GM19023 (cell line): ENCODE measurements around the gene ARL11.
"Not testable (repeated sequence)": the region's sequence is repeated elsewhere in the genome, so short reads cannot be mapped to it uniquely, and the experiment has no call there.

ENCODE experiments used
- ATAC-seq: cut with Tn5 transposase; IDR thresholded peaks from one replicate; pipeline ENCODE4 v1.9.1; 2021; ENCODE audit warnings: mild to moderate bottlenecking, moderate library complexity; ENCODE audit not compliant: unreplicated experiment

ARL11 gene

DNA sequence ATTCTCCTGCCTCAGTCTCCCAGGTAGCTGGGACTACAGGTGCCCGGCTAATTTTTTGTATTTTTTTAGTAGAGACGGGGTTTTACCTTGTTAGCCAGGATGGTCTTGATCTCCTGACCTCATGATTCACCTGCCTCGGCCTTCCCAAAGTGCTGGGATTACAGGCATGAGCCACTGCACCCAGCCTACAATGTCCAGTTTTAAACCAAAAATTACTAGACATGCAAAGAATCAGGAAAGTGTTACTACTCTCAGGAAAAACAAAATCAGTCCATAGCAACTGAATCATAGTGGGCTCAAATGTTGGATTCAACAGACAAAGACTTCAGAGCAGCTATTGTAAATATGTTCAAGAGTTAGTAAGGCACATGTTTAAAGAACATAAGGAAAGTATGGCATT lies 16.3 kb upstream of the ARL11 start:
- not testable (repeated sequence) for ATAC-seq

DNA sequence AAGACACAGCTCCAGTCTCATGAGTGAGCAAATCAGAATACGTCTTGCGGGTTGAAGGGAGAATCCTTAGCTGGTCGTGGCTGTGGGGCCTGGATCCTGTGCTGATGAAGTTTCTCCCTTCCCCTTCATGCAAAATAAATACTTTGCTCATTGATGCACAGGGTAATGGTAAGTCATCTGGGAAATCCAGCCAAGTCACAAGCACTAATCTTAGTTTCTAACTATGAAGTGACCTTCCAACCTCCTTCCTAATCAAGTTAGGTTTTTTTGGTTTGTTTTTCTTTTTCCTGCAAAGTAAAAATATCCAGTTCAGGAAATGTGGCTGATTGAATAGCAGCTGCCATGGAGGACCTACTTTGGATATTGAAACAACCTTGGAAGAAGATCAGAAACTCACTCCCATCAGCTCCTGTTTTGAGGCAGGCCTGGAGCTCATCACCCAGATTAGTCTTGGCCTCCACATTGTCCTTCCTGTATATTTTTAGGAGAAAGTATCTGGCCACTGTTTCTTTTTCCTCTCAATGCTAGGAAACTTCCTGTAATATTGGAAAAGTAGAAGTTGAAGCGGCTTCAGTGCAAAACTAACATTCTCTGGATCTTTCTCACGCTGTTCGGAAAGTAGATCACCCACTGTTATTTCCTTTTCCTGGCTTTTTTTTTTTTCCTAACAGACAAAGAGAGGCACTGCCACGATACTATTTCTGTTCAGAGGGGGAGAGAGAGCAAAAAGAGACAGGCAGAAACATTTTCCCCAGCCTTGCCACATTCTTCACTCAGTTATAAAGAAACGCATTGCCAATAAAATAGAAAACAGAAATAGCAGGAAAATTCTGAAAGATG lies 12.3 kb upstream of the ARL11 start:
- no peak for ATAC-seq

DNA sequence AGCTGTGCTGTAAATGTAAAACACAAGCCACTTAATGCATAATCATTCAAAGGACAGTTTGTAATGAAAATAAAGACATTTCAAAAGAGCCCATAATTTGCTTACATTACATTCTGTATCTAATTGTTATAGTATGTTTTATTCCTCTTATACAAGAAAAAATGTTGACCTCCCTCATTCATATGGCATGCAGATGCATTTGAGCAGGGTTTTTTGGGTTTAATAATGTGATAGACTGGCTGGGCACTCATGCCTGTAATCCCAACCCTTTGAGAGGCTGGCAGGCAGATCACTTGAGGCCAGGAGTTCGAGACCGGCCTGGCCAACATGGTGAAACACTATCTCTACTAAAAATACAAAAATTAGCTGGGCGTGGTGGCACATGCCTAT lies 11.6 kb upstream of the ARL11 start:
- ATAC-seq: no peak

DNA sequence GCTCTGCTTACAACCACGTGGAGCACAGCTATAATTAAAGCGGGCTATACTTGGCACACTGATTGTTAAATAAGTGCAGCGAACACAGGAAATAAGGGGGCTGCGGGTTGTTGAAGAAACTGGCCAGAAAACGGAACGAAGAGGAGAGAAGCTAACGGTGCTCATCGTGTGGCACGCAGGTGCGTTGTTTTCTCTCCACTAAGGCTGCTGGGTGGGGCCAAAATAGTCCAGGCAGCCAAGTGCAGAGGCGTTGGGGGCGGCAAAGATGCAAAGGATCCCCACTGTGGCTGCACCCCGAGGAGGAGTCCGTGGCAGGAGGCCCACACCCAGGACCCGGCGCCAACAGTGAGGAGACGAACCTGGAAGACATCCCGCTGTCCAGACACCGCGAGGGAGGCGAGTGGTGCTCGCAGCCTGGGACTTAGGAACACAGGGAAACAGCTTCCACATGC lies 8.1 kb upstream of the ARL11 start:
- ATAC-seq: peak; percentile 91

DNA sequence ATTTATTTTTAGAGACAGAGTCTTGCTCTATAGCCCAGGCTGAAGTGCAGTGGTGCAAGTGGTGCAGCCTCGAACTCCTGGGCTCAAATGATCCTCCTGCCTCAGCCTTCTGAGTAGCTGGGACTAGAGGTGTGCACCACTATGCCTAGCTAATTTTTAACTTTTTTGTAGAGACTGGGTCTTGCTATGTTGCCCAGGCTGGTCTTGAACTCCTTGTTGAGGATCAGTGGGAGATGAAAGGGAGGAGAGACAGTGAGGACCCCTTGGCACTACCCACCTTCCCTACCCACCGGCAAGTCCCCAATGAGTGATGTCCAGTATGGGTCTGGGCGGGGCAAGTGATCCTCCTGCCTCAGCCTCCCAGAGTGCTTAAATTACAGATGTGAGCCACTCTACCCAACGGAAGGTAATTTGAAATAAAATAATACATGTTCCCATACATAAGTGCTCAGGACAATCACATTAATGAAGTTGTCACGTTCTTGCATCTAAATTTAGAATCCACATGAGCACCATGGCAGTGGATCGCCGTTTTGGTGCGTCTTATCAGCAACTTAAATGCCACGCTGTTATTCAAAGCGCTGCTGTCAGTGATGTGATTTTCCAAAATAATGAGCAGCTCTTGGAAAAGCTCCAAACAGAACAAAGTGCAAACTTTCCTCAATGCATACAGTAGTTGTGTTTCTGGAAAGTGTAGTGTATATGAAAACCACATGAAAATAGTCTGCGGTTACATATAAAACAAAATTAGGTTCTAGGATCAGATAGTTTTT lies 5.9 kb upstream of the ARL11 start:
- no peak for ATAC-seq

DNA sequence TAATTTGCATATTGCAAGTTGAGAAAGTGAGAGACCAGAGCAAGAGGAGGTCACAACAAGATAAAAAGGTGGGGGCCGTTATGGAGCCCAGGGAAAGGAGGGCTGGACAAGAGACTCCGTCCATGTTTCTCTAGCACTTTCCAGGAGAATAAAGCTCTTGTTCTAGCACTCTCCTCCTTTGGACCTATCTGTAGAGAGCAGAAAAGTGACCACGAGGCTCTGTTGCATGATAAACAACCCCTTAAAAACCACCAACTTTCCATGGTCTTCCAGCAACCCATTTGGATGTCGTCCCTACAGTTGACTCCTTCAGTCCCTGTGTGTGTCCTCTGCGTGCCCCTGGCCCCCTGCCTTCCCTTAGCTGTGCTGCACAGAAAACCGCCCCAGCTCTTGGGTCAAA lies 4.1 kb upstream of the ARL11 start:
- no peak for ATAC-seq

DNA sequence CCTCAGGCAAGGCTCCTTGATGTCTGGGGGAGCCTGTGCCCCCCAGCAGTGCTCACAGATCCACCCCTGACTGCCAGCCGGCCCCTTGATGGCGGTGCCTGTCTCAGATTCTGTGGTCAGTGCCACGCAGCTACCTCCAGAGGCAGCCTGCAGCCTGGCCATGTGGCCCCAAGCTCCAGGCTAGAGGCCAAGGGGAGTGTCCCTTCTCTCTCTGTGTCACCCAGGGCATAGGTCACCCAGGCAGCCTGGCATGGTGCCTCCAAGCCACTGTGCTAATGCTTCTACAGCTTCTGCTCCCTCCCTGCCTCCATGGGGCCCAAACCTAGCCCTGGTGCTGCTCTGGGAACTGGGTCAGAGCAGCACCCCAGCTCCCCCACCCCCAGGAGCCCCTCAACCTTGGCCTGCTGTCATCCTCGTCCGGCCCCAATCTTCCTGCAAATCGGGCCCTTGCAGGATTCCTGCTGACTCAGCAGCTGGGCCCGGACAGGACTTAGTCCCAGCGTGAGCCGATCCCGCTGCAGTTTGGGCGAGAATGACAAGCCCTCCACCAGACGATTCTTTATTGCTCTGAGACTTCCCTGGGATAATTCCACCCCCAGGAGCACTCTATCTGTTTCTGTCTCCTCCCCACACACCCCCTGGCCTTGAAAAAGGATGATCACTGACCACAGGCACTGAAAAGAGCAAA lies 2.8 kb upstream of the ARL11 start:
- no peak for ATAC-seq

DNA sequence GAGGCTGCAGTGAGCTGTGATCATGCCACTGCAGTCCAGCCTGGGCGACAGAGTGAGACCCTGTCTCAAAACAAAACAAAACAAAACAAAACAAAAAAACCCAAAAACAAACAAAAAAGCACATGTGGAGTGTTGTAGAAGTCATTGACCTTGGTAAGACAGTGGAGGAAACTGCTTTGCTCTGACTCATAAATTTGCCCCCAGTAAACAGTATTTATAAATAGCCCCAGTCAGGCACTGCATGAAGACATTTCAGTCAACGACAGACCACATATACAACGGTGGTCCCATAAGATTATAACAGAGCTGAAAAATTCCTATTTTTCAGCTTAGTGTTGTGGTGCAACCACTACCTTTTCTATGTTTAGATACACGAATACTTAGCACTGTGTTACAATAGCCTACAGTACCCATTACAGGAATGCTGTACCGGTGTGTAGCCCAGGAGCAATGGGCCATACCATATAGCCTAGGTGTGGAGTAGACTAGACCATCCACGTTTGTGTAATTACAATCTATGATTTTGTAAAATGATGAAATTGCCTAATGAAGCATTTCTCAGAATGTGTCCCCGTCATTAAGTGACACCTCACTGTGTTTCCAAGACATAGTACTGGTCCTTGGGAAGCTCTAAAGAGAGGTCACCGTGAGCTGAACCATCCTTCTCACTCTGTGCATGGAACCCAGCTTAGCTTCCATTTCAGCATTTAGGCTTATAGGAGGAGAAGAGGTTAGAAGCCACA lies 1.1 kb downstream of the ARL11 start:
- ATAC-seq: no peak

DNA sequence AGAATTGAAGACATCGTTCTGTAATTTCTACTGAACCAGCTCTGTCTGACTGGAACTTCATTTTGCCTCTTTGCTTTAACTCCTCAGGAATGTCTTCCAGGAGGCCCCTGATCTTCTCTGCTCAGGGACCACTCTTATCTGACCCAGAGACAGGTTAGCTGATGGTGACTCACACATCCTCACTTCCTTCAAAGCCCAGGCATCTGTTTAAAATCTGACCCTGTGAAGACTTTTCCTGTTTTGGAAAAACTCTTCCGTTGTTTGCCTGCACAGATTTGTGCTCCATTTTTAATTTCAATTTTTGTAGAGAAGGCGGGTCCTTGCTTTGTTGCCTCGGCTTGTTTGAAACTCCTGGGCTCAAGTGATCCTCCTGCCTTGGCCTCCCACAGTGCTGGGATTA lies 1.6 kb downstream of the ARL11 start:
- ATAC-seq: no peak

DNA sequence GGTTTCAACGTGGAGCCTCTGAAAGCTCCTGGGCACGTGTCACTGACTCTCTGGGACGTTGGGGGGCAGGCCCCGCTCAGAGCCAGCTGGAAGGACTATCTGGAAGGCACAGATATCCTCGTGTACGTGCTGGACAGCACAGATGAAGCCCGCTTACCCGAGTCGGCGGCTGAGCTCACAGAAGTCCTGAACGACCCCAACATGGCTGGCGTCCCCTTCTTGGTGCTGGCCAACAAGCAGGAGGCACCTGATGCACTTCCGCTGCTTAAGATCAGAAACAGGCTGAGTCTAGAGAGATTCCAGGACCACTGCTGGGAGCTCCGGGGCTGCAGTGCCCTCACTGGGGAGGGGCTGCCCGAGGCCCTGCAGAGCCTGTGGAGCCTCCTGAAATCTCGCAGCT lies 2.3 kb downstream of the ARL11 start:
- ATAC-seq: no peak

DNA sequence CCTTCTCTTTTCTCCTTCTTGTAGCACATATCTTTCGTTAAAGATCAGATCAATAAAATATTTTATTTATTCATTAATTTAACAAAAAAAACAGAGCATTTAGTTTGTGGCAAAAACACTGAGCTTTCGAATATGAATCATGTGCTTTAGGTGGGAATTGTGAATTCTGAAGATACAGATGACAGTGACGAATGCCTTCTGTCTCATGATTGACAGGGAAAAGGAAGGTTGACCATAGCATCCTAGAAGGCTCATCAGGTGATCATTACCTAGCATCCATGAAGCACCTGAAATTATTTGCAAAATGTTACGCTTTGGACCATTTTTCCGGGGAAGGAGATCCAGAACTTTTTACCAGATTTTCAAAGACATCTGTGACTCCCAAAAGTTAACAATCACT lies 3.8 kb downstream of the ARL11 start:
- no peak for ATAC-seq

DNA sequence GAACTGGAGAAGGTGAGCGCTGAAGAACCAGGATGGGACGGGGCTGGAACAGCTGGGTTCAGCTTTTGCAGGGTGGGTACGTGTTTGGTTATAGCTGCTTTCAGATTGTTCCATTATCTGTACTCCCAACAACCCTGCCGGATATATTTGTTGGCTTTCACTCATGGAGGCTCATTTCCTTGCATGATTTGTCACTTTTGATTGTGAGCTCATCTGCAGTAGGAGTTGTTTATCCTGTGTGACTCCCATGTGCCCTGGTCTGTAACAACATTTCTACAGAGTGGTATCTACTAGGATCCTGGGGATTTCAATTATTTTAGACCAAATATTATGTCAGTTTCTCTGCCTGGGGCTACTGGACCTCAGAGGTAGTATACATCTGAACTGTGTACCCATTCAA lies 5.4 kb downstream of the ARL11 start:
- no peak for ATAC-seq

DNA sequence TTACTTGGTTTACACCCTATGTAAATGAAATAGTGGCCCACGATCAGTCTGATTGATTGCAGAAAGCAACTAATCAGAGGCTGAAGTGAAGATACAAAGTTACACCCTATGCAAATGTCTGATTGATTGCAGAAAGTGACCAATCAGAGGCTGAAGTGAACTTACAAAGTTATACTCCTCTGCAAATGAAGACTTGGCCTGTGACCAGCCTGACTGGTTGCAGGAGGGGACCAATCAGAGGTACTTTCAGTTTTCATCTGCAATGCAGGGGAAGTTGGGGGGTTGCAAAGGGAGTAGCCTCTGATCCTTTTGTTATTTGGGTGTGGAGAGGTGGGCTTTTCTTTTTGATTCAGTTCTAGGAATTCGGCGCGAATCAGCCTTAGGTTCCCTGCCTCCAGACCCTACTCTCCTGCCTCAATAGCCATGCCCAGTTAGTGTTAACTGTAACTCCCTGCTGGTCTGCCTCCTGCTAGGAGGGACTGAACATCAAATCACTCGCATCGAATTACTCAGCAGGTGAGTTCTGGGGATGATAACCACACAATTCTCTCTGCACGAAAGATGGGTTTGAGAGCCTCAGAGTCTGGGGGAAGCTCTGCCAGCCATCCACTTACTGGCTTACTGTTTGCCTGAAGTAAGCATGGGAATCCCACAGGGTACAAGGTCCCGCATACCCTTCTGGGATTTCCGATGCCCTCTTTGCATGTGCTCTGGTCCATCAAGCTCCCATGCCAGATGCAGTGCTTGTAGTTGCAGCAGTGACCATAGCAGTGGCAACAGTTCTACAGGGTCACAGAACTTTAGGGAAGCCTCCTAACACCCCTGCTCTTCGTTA lies 7.5 kb downstream of the ARL11 start:
- peak; percentile 59 for ATAC-seq

DNA sequence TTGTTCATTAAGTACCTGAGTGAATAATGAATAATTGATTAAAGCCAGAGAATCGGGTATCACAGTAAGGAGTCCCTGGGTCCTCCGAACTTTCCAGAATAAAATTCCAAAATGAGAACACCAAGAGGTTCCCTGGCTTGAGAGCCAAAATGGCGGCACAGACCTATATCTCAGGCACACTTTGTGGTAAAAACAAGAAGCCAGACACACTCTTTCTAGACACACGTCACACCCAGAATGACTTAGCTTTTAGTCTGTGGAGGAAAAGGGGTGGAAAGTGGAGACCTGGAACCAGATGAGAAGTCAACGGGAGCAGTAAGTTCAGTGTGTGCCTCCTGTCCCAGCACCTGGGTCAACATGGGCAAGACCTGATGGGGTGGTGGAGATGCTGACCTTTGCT lies 8.4 kb downstream of the ARL11 start:
- no peak for ATAC-seq

DNA sequence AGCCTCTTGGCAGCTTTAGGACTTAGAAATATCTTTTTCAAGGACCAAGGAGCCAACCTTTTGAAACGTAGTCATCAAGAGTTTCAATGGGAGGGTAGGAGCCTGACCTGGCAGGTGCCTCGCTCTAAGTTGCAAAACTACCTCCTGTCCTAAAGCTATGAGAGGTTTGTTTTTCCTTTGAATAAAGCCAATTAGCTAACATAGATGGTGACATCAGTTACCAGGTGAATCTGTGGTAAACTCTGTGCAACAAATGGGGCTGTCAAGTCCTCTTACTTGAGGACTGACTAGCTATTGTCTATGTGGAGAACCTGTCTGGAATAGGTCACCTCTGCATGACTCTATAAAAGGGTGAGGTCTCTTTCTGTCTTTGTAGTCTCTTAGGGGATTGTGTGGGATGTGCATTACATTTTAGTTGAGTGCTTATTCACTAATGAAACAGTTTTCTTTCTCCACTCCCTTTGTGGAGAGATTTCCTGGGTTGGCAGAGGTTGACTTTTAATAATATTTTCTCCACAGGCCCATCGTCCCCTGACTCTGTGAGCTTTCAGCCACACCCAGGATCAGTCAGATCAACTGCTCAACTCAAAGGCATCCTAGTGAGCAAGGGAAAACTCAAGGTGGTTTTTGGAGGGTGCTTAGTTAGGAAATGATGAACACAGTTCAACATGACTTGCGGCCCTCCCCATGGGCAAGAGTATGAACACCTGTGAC lies 9.9 kb downstream of the ARL11 start:
- ATAC-seq: no peak

DNA sequence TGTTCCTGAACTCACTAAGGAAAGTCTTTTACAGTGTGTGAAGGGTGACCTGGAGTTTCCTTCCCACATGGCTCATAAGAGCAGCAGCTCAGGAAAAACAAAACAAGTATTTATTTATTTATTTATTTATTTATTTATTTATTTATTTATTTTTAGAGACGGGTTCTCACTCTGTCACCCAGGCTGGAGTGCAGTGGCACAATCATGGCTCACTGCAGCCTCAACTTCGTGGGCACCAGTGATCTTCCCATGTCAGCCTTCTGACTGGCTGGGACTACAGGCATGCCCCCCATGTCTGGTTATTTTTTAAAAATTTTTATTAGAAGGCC lies 10.4 kb downstream of the ARL11 start:
- no peak for ATAC-seq

DNA sequence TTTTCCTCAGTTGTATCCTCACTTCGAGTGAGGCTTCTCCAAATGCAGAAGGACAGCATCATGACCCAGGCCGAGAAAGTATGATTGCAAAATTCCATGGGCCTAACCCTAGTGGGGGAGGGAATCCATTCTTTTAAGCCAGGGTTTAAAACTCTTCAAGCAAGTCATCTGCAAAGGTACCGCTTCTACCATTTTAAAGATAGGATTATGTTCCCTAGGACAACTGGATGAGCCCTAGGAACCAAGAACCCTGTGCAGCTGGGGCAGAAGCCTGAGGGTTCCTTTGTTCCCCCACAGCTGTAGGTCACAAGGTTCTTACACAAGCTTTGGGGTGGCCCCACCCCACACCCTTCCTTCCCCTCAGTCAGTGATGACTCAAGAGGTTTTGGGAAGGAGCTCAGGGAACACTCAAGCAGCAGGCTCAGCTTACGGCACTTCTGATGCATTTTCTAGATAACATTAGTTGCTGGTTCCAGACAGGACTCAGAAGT lies 13.5 kb downstream of the ARL11 start:
- no peak for ATAC-seq

DNA sequence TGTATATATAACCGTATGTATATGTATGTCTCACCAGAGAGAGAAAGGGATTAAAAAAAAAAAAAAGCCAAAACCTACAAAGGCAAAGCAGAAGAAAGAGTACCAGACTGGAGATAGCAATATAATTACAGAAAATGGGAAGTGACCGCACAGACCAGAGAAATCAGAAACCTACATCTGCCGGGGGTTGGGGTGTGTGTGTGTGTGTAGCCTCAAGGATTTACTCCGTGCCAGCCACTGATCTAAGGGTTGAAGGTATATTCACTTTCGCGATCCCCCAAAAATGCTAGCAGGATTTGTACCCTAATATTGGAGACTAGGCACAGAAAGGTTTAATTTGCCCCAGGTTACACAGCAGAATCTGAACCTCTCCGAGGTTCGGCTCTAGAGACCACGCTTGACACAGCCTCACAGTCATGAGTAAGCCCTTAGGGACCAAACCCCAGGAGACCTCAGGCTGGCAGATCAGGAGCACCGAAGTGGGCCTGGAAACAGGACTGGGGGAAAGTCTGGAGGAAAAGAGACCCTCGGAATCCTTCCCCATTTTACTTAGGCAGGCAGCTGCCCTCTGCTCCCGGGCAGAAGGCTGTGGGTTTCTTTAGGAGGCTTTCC lies 14.8 kb downstream of the ARL11 start:
- ATAC-seq: no peak

DNA sequence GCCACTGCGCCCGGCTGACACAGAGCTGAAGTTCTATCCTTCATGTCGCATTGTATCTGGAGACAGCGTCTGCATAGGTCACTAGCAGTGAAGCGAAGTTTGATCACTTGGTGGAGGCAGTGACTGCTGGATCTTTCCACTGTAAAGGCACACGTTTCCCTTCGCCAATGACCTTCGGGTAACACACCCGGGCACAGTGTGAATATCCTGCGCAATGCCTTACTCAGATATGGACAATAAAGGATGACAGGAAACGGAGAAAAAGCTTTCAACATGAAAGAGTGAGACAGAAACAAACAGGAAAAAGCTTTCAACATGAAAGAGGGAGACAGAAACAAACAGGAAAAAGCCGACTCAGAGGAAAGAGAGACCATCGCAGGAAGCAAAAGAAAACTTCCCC lies 17.1 kb downstream of the ARL11 start:
- ATAC-seq: no peak
